GM19468 (cell line): ENCODE measurements around the gene SLC25A22.
A peak's percentile ranks its signal among the peaks of the same experiment; 100 is the strongest.

Source experiments
- ATAC-seq: cut with Tn5 transposase; IDR thresholded peaks from one replicate; pipeline ENCODE4 v1.9.1; 2021; ENCODE audit warnings: mild to moderate bottlenecking, moderate library complexity, moderate number of reproducible peaks; ENCODE audit not compliant: unreplicated experiment; ENCODE audit errors: extremely low read depth

SLC25A22 gene

DNA sequence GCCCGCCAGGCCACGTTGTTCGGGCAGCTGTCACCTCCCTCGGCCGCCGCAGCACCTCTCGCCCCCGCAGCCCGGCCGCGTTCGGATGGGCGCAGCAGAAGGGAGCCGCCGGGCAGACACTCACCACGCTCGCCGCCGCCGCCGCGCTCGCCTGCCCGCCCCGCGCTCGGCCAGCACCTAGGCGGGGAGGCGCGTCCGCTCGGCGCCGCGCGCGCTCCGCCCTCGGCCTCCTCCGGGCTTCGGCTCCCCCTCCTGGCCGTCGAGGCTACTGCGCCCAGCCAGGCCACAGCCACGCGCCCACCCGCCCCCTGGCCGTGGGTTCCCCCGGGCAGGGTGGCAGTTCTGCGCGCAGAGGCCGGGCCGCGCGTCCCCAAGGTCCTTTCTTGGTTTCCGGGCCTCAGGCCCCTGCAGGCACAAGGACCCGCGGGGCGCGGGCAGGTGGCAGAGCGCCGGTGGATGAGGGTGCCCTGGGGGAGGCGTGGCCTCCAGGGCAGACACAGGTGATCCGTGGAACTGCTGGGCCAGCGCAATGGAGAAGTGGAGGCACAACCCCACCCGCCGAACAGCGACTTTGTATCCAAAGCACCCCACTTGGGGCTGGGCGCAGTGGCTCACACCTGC, at the start of gene SLC25A22:
TSS of gene SLC25A22 (minus strand) at position 189 of the 621 bp plus-strand sequence. CDS start 3,275 bp downstream, outside the sequence.
- ATAC-seq: peak; percentile 30

DNA sequence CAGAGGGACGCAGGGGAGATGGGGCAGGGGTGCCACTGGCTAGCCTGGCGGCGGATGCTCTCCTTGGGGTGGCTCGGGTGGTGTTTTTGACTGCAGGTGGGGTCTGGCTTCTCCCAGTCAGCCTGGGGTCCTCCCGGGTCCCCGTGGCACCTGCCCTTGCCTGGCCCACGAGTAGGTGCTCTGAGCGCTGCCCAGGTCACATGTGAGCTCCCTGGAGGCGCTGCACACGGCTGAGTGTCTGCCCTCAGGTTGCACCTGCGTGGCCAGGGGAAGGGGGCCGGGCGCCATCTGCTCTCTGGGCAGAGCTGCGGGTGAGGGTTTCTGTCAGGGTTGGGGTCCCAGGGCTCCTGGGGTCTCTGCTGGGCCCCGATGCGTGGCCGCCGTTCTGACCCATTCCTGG, 49.8 kb upstream of the SLC25A22 start:
- no peak for ATAC-seq

DNA sequence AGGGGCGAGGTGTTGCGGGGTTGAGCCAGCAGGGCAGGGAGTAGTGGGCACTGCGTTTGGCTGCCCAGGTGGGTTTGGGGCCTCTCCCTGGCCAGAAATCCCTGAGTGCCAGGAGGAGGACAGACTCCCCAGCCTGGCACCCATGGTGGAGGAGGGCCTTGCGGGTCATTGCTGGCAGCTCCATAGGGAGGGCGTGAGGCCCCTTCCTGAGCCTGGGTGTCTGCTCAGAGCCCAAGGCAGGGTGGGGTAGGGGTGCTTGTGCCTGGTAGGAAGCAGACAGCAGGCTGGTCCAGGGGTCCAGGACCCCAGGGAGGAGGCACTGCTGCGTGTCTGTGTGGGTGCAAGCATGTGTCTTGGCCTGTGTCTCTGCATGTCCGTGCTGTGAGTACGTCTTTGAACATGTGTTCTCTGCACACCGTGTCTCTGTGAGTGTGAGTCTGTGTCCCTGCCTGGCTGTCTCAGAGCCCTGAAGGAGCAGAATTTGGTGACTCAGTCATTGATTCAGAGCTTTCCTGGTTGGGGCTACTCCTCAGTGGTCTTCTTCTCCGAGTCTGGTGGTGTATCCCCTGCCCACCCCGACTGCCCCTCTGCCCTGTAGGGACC, 48.5 kb upstream of the SLC25A22 start:
- ATAC-seq: no peak

DNA sequence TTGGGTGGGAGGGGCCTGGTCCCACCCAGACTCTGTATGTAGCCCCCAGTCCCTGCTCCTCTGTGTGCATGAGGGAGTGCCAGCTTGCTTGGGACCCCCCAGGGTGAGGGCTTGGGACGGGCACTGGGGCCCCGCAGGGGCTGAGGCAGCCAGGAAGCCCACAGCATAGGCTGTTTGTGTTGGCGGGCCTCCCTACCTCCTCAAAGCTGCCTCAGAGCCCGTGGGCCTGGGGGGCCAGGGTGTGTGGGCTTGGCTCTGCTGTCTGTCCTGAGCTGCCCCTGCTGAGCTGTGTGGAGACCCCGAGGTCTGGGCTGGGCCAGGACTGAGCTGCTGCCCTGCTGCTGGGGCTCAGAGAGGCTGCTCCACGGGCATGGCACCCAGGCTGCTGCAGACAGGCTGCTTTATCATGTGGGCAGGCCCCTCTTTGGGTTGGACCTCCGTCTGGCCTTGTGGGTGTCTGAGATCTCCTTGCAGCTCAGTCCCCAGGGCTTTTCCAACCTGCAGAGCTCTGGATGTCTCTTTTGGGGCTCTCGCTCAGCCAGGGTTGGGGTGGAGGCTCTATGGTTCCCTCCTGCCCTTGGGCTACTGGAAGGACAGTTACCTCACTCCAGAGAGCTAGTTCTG, 47.9 kb upstream of the SLC25A22 start:
- ATAC-seq: no peak

DNA sequence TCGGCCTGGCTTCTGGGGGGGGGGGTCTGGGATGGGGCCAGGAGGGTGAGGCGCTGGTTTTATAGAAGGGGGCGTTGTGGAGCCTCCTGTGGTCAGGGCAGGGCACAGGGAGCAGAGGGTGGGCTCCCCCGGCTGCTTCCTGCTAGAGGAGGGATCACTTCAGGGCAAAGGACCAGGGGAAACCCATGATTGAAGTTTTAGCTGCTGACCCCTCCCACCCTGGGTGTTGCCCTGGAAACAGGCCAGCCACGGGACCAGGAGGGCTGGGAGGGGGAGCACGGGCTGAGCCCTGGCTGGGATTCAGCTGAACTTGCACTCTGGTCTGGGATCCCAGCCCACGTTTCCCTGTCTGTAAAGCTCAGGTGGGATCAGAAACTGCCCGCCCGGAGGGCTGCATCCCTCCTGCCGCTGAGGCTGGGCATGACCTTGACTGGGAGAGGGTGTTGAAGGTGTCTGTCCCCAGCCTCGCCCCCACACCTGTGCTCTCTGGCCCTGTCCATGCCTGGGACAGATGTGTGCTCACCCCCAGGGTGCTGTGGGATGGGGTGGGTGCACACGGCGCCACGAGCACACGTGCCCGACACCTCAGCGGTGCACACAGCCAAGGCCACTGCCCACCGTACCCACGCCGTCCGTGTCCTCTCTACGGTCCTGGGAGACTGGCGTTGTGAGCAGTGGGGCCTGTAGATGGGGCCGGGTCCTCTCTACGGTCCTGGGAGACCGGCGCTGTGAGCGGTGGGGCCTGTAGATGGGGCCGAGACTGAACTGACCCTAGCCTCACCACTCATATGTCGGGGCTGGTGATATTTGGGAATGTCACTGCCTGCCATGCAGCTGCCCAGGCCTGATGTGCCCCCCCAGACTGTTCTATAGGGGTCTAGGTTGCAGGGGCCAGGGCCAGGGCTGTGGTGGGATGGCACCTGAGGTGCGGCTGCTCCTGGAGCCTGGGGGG, 46.9 kb upstream of the SLC25A22 start:
- no peak for ATAC-seq

DNA sequence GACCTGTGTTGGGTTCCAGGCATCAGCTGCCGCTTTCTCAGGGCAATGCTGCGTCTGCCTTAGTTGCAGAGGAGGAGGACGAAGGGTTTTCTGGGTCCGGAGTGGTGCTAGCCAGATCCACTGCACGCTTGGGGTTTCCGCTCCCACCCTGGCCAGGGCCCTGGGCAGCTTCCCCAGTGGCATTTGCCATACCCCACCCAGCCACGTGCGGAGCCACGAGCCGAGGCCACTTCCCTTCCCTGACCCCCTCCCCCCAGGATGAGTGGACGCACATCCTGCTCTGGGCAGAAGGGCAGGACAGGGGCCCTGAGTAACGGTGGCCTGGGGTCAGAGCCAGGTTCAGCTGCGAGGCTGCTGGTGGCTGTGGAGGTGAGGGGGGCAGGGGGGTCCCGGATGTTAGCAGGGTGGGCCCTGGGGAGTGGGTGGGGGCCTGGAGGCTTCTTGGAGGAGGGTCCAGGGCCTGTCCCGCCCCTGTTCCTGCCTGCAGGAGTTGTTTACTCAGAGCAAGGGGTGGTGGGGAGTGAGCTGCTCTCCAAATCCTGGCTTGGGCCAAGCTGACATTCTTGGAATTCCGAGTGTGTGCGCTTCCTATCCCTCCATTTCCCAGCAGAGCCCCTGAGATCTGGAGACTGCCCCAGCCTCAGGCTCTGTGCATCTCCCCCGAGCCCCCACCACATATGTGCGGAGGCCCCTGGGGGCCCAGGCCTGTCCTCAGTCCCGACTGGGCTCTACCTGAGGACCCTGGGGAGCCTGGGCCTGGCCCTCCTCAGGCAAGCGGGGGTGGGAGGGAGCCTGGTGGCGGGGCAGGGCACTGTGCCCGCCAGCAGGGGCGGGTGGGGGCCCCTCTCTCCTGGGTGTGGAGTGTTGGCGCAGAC, 46.0 kb upstream of the SLC25A22 start:
- no peak for ATAC-seq

DNA sequence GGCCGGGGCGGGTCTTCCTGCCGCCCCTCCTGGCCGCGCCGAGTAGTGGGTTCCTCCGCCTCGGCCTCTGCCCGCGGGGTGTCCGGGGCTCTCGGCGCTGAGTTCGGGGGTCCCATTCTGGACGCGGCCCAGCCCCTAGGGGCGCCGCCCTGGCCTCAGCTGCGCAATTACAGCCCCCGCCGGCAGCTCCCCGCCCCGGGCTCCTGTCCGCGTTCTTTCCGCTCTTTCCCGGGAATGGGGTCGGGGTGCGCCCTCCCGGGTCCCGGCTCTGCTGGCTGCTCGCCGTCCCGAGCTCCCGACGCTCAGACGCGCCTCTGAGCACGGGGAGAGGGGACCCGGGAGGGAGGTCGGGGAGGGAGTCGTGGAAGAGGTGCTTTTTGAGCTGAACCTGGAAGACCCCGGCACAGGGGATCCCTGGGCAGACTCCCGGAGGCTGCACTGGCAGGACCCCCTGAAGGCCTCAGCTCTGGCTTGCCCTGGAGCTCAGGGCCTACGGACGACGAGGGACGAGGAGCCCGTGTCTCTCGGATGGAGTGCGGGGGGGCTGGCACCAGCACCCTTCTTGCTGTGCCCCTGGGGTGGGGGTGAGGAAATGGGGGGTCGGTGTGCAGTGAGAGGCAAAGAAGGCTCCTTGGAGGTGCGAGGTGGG, 45.1 kb upstream of the SLC25A22 start:
- no peak for ATAC-seq

DNA sequence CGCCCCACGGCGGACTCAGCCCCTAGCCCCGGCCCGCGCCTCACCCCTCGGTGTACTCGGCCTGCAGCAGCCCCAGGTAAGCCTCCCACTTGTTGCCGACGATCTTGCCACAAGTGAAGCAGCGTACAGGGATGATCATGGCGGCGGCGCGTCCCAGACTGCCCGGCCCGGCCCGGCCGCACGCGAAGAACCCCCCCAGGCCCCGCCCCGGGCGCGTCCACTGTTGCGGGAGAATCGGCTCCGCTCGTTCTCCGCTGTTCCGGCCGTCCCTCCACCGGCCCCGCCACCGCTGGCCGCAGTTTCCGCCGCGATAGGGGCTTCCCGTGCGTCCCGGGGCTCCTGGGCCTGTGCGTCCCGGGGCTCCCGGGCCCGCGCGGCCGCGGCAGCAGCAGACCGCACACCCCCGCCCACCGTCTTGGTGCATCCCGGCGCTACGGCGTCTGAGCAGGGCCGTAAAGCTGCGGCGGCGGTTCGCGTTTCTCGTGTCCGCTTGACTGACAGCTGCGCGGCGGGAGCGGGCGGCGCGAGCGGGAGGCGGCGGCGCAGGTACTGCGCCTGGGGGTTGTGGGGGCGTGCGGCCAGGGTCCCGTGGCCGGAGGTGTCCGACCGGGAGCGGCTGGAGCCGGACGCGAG, 44.4 kb upstream of the SLC25A22 start, which contains the start of the genes POLR2L and TSPAN4:
TSS of gene POLR2L (minus strand) at position 160 of the 633 bp plus-strand sequence. CDS start at position 139, 21 bp downstream.
TSS of gene TSPAN4 (plus strand) at position 483 of the 633 bp plus-strand sequence. CDS start 7,453 bp downstream, outside the sequence.
- peak; percentile 23 for ATAC-seq

DNA sequence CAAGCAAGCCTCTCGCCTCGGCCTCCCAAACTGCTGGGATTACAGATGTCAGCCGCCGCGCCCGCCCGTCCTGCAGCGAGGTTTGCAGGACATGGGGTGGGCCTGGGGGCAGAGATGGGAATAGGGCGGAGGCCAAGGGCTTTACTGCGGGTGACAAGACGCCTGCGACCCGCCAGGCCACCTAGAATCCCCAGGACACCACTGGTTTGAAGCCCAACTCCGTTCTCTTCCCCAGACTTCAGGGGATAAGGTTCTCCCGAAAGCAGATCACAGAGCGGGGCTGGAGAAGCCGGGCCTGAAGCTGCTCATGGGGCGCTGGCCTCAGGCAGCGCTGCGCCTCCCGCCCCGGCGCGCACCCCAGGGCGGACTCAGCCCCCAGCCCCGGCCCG, 43.9 kb upstream of the SLC25A22 start:
- ATAC-seq: no peak

DNA sequence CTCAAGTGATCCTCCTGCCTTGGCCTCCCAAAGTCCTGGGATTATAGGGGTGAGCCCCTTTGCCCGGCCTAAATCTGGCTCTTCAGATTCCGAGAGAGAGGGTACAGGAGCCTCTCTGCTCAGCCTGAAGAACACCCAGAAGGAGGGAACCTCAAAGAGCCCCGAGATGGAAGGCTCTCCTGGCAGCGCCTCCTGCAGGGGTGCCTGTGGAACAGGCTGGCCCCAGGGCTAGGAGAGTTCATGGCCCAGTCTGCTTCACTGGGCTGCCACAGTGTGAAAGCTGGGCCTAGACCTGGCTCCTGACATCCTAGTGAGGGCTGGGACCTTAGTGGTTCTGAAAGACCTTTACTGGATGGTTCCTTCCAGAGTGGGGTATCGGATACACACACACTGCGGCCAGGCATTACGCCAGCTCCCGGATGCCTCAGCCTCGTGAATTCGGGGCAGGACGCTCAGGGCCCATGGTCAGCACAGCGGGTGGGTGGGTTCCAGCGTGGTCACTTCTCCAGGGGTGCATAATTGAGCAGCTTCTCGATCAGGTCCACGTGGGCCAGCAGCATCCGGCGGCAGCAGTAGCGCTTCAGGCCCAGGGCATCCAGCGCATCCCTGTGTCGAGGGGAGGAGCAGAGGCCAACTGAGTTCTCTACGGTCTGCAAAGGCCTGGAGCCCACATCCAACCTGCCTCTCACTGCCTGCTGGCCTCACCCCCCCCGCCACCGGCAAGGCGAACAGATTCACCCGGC, 42.0 kb upstream of the SLC25A22 start:
- ATAC-seq: no peak

DNA sequence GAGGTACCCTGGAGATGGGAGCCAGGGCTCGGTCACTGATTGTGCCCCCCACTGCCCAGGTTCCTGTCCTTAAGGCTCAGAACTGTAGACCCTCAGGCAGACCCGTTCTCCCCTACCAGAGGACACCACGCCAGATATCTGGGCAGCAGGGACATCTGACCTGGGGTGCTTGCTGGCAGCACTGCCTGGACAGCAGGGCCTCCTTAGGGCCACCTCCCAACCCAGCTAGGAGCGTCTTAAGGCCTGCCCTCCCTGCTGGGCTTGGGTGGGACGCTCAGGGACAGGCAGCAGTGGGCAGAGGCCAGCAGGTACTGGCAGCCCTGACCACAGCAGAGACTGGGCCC, 41.2 kb upstream of the SLC25A22 start:
- no peak for ATAC-seq

DNA sequence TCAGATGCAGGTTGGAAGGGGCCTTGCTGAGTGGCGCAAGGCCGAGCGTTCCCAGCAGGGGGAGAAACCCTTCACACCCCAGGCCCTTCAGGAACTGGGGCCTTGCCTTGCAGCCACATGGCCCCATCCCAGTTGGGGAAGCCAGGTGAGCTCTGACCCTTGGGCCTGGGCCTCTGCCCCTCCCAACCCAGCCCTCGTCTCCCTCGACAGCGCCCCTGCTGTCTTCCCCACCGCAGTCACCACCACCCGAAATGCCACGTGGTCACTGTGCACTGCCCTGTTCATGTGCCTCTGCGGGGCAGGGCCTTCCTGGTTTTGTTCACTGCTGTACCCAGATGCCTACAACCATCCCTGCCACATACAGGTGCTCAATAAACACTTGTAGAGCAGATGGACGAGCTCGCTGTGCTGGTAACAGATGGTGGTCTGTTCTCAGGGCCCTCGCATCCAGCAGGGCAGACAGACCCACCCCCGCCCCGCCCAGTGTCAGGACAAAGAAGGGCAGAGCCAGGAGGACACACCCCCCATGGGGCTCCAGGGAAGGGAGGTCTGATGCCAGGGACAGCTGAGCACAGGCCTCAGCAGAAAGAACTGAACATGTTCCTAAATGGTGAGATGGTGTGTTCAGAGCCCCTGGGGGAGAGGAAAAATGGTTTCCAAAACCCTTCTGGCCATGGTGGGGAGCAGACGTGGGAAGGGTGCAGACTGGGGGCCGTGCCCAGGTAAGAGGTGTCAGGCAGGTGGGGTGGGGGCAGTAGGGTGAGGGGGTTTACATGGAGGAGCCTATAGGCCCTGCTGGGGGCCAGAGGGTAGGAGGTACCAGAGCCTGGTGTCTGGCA, 40.6 kb upstream of the SLC25A22 start:
- no peak for ATAC-seq

DNA sequence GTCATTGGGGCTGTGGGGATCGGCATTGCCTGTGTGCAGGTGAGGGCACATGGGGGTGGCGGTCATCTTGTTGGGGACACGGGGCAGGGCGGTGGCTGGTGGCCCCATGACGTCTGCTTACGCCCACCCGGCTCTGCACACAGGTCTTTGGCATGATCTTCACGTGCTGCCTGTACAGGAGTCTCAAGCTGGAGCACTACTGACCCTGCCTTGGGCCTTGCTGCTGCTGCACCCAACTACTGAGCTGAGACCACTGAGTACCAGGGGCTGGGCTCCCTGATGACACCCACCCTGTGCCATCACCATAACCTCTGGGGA, 39.9 kb upstream of the SLC25A22 start:
- ATAC-seq: no peak

DNA sequence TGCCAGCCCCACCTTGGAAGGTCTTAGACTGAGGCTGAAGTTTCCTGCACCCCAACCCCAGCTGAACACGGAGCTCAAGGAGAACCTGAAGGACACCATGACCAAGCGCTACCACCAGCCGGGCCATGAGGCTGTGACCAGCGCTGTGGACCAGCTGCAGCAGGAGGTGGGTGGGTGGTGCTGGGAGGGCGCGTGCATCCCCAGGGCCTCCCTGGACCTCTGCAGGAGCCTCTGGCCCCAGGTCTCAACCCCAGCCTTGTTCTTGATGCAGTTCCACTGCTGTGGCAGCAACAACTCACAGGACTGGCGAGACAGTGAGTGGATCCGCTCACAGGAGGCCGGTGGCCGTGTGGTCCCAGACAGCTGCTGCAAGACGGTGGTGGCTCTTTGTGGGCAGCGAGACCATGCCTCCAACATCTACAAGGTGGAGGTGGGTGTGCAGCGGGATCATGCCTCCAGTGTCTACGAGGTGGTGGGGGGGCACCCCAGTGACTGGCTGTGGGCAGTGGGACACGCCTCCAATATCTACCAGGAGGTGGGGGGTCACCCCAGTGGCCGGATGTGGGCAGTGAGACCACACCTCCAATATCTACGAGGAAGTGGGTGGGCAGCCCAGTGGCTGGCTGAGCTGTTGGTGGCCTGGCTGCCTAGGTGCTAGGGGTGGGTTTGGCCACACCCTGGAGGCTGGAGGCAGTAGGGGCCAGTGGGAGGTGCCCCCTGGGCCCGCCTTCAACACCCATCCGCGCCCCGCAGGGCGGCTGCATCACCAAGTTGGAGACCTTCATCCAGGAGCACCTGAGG, 39.3 kb upstream of the SLC25A22 start:
- no peak for ATAC-seq

DNA sequence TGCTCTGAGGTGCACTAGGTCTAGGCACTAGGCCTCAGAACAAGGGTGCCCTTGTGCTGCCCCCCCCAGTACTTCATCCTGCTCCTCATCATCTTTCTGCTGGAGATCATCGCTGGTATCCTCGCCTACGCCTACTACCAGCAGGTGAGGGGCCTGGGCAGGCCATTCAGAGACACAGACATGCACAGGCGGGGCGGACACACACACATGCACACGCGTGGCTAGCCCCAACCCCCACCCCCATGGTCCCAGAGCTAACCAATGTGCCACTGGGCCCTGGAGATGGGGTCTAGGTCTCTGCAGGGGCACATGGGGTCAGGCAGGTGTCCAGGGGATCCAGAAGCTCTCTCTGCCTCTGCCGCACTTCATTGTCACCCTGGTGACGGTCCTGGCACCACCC, 38.6 kb upstream of the SLC25A22 start:
- no peak for ATAC-seq

DNA sequence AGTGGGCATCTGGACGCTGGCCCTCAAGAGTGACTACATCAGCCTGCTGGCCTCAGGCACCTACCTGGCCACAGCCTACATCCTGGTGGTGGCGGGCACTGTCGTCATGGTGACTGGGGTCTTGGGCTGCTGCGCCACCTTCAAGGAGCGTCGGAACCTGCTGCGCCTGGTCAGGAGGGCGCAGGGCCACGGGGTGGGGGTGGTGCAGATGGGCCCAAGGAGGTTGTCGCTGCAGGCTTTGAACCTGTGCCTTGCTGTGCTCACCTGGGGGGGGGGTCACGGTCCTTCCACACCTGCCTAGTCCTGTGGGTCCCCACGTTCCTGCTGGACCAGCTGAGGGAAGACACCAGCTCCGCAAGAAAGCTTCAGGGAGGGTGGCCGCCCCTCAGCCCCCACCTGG, 38.2 kb upstream of the SLC25A22 start:
- ATAC-seq: no peak
